Natural killer cell (primary cell): ENCODE data around the gene AVPI1. TPM values are rescaled to one million over a fixed set of nuclear protein-coding genes. Genes with fewer than 3 reads are reported as not detected.

Experiments used
- ATAC-seq, 3 donors: fragments of 150-1000 bp in 2 of 3; fragments of 200-7000 bp in 1 of 3; cut with Tn5 transposase; 1 replicate in 1 of 3; 2 replicates in 2 of 3; pipeline ENCODE4 v1.10.0; 2021; ENCODE audit warnings: mild to moderate bottlenecking in 2 of 3, moderate library complexity in 2 of 3
- DNase-seq, 2 donors: peaks; one replicate each; pipeline versions ENCODE4 v3.0.0 to v3.0.0-alpha.2; 2013 to 2021; ENCODE audit warnings: mixed read lengths in 1 of 2
- H3K27ac ChIP-seq: one replicate; pipeline ENCODE4 v1.5.1; 2013; ENCODE audit warnings: mild to moderate bottlenecking, low read length
- H3K27me3 ChIP-seq: one replicate; pipeline ENCODE4 v1.6.1; 2013; ENCODE audit warnings: low read length; ENCODE audit not compliant: control insufficient read depth, insufficient read depth
- H3K36me3 ChIP-seq: one replicate; pipeline ENCODE4 v1.6.1; 2013; ENCODE audit warnings: low read length; ENCODE audit not compliant: control insufficient read depth, insufficient read depth
- H3K4me1 ChIP-seq: one replicate; pipeline ENCODE4 v1.6.1; 2013; ENCODE audit warnings: low read length; ENCODE audit not compliant: control insufficient read depth, insufficient read depth
- H3K4me3 ChIP-seq: one replicate; pipeline ENCODE4 v1.5.1; 2013; ENCODE audit warnings: low read length
- H3K9me3 ChIP-seq: one replicate; pipeline ENCODE4 v1.6.1; 2013; ENCODE audit warnings: low read length; ENCODE audit not compliant: control insufficient read depth, insufficient read depth
- H3K27ac Mint-ChIP-seq, 2 donors: one replicate each; pipeline ENCODE4 v1.8.0; 2022; ENCODE audit warnings: mild to moderate bottlenecking in 2 of 2, mixed read lengths in 2 of 2, moderate library complexity in 1 of 2
- H3K27me3 Mint-ChIP-seq, 2 donors: one replicate each; pipeline ENCODE4 v1.8.0; 2022; ENCODE audit warnings: low read depth in 2 of 2, mixed read lengths in 2 of 2
- H3K36me3 Mint-ChIP-seq: one replicate; pipeline ENCODE4 v1.8.0; 2022; ENCODE audit warnings: mixed read lengths
- H3K4me1 Mint-ChIP-seq, 2 donors: one replicate each; pipeline ENCODE4 v1.8.0; 2022; ENCODE audit warnings: mixed read lengths in 2 of 2
- H3K4me3 Mint-ChIP-seq: one replicate; pipeline ENCODE4 v1.8.0; 2022; ENCODE audit warnings: mild to moderate bottlenecking, moderate library complexity, mixed read lengths
- H3K9me3 Mint-ChIP-seq, 2 donors: one replicate each; pipeline ENCODE4 v1.8.0; 2022; ENCODE audit warnings: mixed read lengths in 2 of 2
- CTCF ChIP-seq: fragments of 200-600 bp; IDR thresholded peaks from one replicate; pipeline ENCODE4 v1.8.0; 2022; ENCODE audit warnings: antibody characterized with exemption
- WGBS: methylation state at CpG from one replicate; pipeline ENCODE4 v1.1.7; 2013; ENCODE audit warnings: missing lambda C conversion rate; ENCODE audit not compliant: insufficient coverage; 5-methylcytosine and 5-hydroxymethylcytosine counted together
- intact Hi-C: fragments of 100-400 bp; cut with micrococcal nuclease; formaldehyde crosslinking; loops from one replicate; pipeline ENCODE4 v1.14.2; 2022
- total RNA-seq, 4 donors: library from RNA; stranded (reverse); fragments of 120-200 nt in 1 of 4; gene quantifications; one replicate each; pipeline versions ENCODE4 v1.2.3 to v1.2.4, GENCODE V29; 2013 to 2022

AVPI1 gene
- total RNA-seq, 3 donors from 2014 or later (not counting 1 experiment from before 2014, with no cell fraction given): 6.1 to 8.4 (median 6.8) TPM

- Mint-ChIP-seq H3K27me3 (peaks cover 30 to 35% of the 10 kb centered on the region in 2 donors), H3K36me3 (no peaks in the 10 kb centered on the region), H3K4me3 (peak overlapping the region; percentile 84), H3K27ac (no peak overlapping the region), H3K9me3 (no peaks in the 10 kb centered on the region), H3K4me1 (peaks cover 15 to 29% of the 10 kb centered on the region in 2 donors)
- TF ChIP-seq CTCF: no peak
- no peak for DNase-seq
- Histone ChIP-seq H3K27ac (no peak overlapping the region), H3K27me3 (peaks cover 3% of the 10 kb centered on the region), H3K4me3 (no peak overlapping the region), H3K4me1 (peaks cover 16% of the 10 kb centered on the region), H3K36me3 (no peaks in the 10 kb centered on the region), H3K9me3 (no peaks in the 10 kb centered on the region)
- WGBS: 97% methylated on average over 9 of the region's 9 CpGs
- intact Hi-C loops: no loop called here
- no peak for ATAC-seq
These were observed 24.9 kb upstream of the AVPI1 start for GRCh38 chr10:97711640-97712572.

GRCh38 chr10:97708976-97709946 lies 22.2 kb upstream of the AVPI1 start:
- H3K27ac ChIP-seq: no peak overlapping the region
- intact Hi-C loops: loop anchor here (1.0 kb wide), 1 partner anchor 22 kb away; no protein-coding TSS in a partner anchor
- H3K4me3 Mint-ChIP-seq: no peak overlapping the region
- H3K4me1 ChIP-seq: peaks cover 12% of the 10 kb centered on the region
- peaks cover 3% of the 10 kb centered on the region for H3K27me3 ChIP-seq
- H3K9me3 ChIP-seq: no peaks in the 10 kb centered on the region
- DNase-seq (peak in 1 of 2 donors; percentile 70), ATAC-seq (no peak)
- no peak overlapping the region for H3K27ac Mint-ChIP-seq
- H3K36me3 Mint-ChIP-seq: no peaks in the 10 kb centered on the region
- peaks cover 12 to 21% of the 10 kb centered on the region in 2 donors for H3K4me1 Mint-ChIP-seq
- peaks cover 29 to 30% of the 10 kb centered on the region in 2 donors for H3K27me3 Mint-ChIP-seq
- 45% methylated on average over 17 of the region's 18 CpGs for WGBS
- peak; percentile 39 for TF ChIP-seq CTCF
- H3K4me3 ChIP-seq: no peak overlapping the region
- no peaks in the 10 kb centered on the region for H3K36me3 ChIP-seq
- no peaks in the 10 kb centered on the region for H3K9me3 Mint-ChIP-seq

- ATAC-seq: no peak
- peaks cover 24 to 25% of the 10 kb centered on the region in 2 donors for H3K27me3 Mint-ChIP-seq
- 87% methylated on average over 2 of the region's 2 CpGs for WGBS
- peaks cover 6 to 13% of the 10 kb centered on the region in 2 donors for H3K4me1 Mint-ChIP-seq
- peaks cover 3% of the 10 kb centered on the region for H3K27me3 ChIP-seq
- H3K36me3 Mint-ChIP-seq: no peaks in the 10 kb centered on the region
- H3K36me3 ChIP-seq: no peaks in the 10 kb centered on the region
- no peak overlapping the region for H3K27ac ChIP-seq
- no peak overlapping the region for H3K4me3 Mint-ChIP-seq
- no peak overlapping the region for H3K27ac Mint-ChIP-seq
- peaks cover 5% of the 10 kb centered on the region for H3K4me1 ChIP-seq
- intact Hi-C loops: no loop called here
- no peak for DNase-seq
- H3K9me3 ChIP-seq: no peaks in the 10 kb centered on the region
- no peak overlapping the region for H3K4me3 ChIP-seq
- H3K9me3 Mint-ChIP-seq: no peaks in the 10 kb centered on the region
- TF ChIP-seq CTCF: no peak
These were observed 21.1 kb upstream of the AVPI1 start for GRCh38 chr10:97708167-97708566.
